Activated naive CD4-positive, alpha-beta T cell treated with anti-CD3 and anti-CD28 coated beads for 36 hours (primary cell): ENCODE measurements around the gene RAB44. TPM values are rescaled to one million over a fixed set of nuclear protein-coding genes. Genes with fewer than 3 reads are reported as not detected.

Source experiments
- CTCF ChIA-PET: fragments of 350-600 bp; sonication (Branson Sonifier 250); formaldehyde crosslinking; loops from one replicate; lab custom pipeline; 2021; ENCODE audit warnings: antibody characterized with exemption; lab: Charles Lee
- DNase-seq: peaks from one replicate; pipeline ENCODE4 v3.0.0-alpha.2; 2020
- H3K27ac Mint-ChIP-seq: one replicate; pipeline ENCODE4 v1.8.0; 2021; ENCODE audit warnings: mild to moderate bottlenecking, mixed read lengths
- H3K27me3 Mint-ChIP-seq: one replicate; pipeline ENCODE4 v1.8.0; 2021; ENCODE audit warnings: low read depth, mixed read lengths
- H3K36me3 Mint-ChIP-seq: one replicate; pipeline ENCODE4 v1.8.0; 2021; ENCODE audit warnings: low read depth, mixed read lengths
- H3K4me1 Mint-ChIP-seq: one replicate; pipeline ENCODE4 v1.8.0; 2021; ENCODE audit warnings: low read depth, mixed read lengths
- H3K4me3 Mint-ChIP-seq: one replicate; pipeline ENCODE4 v1.8.0; 2021; ENCODE audit warnings: mild to moderate bottlenecking, moderate library complexity, mixed read lengths
- H3K9me3 Mint-ChIP-seq: one replicate; pipeline ENCODE4 v1.8.0; 2021; ENCODE audit warnings: mixed read lengths
- intact Hi-C: fragments of 100-400 bp; cut with micrococcal nuclease; formaldehyde crosslinking; loops from one replicate; pipeline ENCODE4 v1.15.1; 2023
- total RNA-seq, 2 experiments: library from RNA; stranded (reverse); gene quantifications; one replicate each; pipeline ENCODE4 v1.2.3, GENCODE V29; 2021

RAB44 gene
- total RNA-seq, 2 experiments from 2014 or later = 0.05 TPM; not detected in 1

GRCh38 chr6:36753671-36754405 is 56.2 kb downstream of the RAB44 start:
- CTCF ChIA-PET = interaction anchor here (0.7 to 4.6 kb wide), 9 partner anchors 12 to 138 kb away, joined by 3 to 16 read pairs (median 6); no protein-coding TSS in a partner anchor
- Mint-ChIP-seq H3K27ac (peak overlapping the region; percentile 97), H3K9me3 (no peaks in the 10 kb centered on the region), H3K4me3 (no peak overlapping the region), H3K36me3 (peaks cover 5% of the 10 kb centered on the region), H3K27me3 (no peaks in the 10 kb centered on the region), H3K4me1 (peaks cover 64% of the 10 kb centered on the region)
- DNase-seq = no peak
- intact Hi-C loops = no loop called here

GRCh38 chr6:36754582-36755434 is 57.2 kb downstream of the RAB44 start:
- no peaks in the 10 kb centered on the region for H3K27me3 Mint-ChIP-seq
- H3K4me3 Mint-ChIP-seq = no peak overlapping the region
- H3K27ac Mint-ChIP-seq = peak overlapping the region; percentile 97
- intact Hi-C loops = loop anchor here (1.0 to 5.0 kb wide), 8 partner anchors 20 to 623 kb away; partner anchors contain the start of gene MAPK13
- CTCF ChIA-PET = interaction anchor here (0.6 to 4.6 kb wide), 12 partner anchors 11 to 455 kb away, joined by 3 to 16 read pairs (median 6); no protein-coding TSS in a partner anchor
- DNase-seq = no peak
- peaks cover 67% of the 10 kb centered on the region for H3K4me1 Mint-ChIP-seq
- H3K36me3 Mint-ChIP-seq = peaks cover under 1% of the 10 kb centered on the region
- no peaks in the 10 kb centered on the region for H3K9me3 Mint-ChIP-seq

- intact Hi-C loops = loop anchor here (1.0 to 5.0 kb wide), 8 partner anchors 20 to 623 kb away; partner anchors contain the start of gene MAPK13
- no peaks in the 10 kb centered on the region for H3K9me3 Mint-ChIP-seq
- no peaks in the 10 kb centered on the region for H3K36me3 Mint-ChIP-seq
- CTCF ChIA-PET = interaction anchor here (0.6 to 6.1 kb wide), 13 partner anchors 11 to 454 kb away, joined by 3 to 71 read pairs (median 7); no protein-coding TSS in a partner anchor
- DNase-seq = peak; percentile 93
- H3K4me1 Mint-ChIP-seq = peaks cover 67% of the 10 kb centered on the region
- H3K27ac Mint-ChIP-seq = peak overlapping the region; percentile 97
- H3K27me3 Mint-ChIP-seq = no peaks in the 10 kb centered on the region
- H3K4me3 Mint-ChIP-seq = peak overlapping the region; percentile 45
These were observed 58.1 kb downstream of the RAB44 start for GRCh38 chr6:36755435-36756348.

GRCh38 chr6:36756786-36757185 is 59.2 kb downstream of the RAB44 start:
- Mint-ChIP-seq H3K27me3 (no peaks in the 10 kb centered on the region), H3K36me3 (no peaks in the 10 kb centered on the region), H3K9me3 (no peaks in the 10 kb centered on the region), H3K4me3 (peak overlapping the region; percentile 0), H3K4me1 (peaks cover 63% of the 10 kb centered on the region), H3K27ac (peak overlapping the region; percentile 81)
- CTCF ChIA-PET = interaction anchor here (2.5 to 6.1 kb wide), 3 partner anchors 12 to 142 kb away, joined by 13 to 71 read pairs (median 51); no protein-coding TSS in a partner anchor
- intact Hi-C loops = loop anchor here (5.0 kb wide), 2 partner anchors 214 to 624 kb away; partner anchors contain the start of gene MAPK13
- DNase-seq = no peak

- Mint-ChIP-seq H3K27me3 (no peaks in the 10 kb centered on the region), H3K27ac (peak overlapping the region; percentile 37), H3K9me3 (no peaks in the 10 kb centered on the region), H3K4me1 (peaks cover 59% of the 10 kb centered on the region), H3K36me3 (no peaks in the 10 kb centered on the region), H3K4me3 (no peak overlapping the region)
- intact Hi-C loops = loop anchor here (5.0 kb wide), 2 partner anchors 215 to 625 kb away; partner anchors contain the start of gene MAPK13
- CTCF ChIA-PET = interaction anchor here (2.5 to 6.1 kb wide), 4 partner anchors 12 to 142 kb away, joined by 13 to 71 read pairs (median 42); no protein-coding TSS in a partner anchor
- peak; percentile 71 for DNase-seq
These were observed 59.6 kb downstream of the RAB44 start for GRCh38 chr6:36757206-36757605.

- Mint-ChIP-seq H3K9me3 (no peaks in the 10 kb centered on the region), H3K27ac (no peak overlapping the region), H3K4me1 (peaks cover 51% of the 10 kb centered on the region), H3K27me3 (no peaks in the 10 kb centered on the region), H3K36me3 (no peaks in the 10 kb centered on the region), H3K4me3 (no peak overlapping the region)
- CTCF ChIA-PET = interaction anchor here (0.7 to 6.1 kb wide), 23 partner anchors 8 to 159 kb away, joined by 3 to 71 read pairs (median 9); no protein-coding TSS in a partner anchor
- DNase-seq = no peak
- intact Hi-C loops = loop anchor here (5.0 kb wide), 2 partner anchors 216 to 626 kb away; partner anchors contain the start of gene MAPK13
These were observed 60.4 kb downstream of the RAB44 start for GRCh38 chr6:36757943-36758508.

GRCh38 chr6:36758516-36759147 is 61.0 kb downstream of the RAB44 start:
- no peaks in the 10 kb centered on the region for H3K9me3 Mint-ChIP-seq
- no peaks in the 10 kb centered on the region for H3K27me3 Mint-ChIP-seq
- intact Hi-C loops = loop anchor here (1.0 to 5.0 kb wide), 6 partner anchors 34 to 626 kb away; partner anchors contain the start of gene MAPK13
- H3K4me1 Mint-ChIP-seq = peaks cover 45% of the 10 kb centered on the region
- H3K27ac Mint-ChIP-seq = no peak overlapping the region
- H3K4me3 Mint-ChIP-seq = no peak overlapping the region
- no peaks in the 10 kb centered on the region for H3K36me3 Mint-ChIP-seq
- CTCF ChIA-PET = interaction anchor here (0.6 to 6.1 kb wide), 36 partner anchors 8 to 418 kb away, joined by 3 to 71 read pairs (median 4); partner anchors contain the start of gene RAB44
- no peak for DNase-seq

GRCh38 chr6:36759148-36759759 is 61.6 kb downstream of the RAB44 start:
- peaks cover 39% of the 10 kb centered on the region for H3K4me1 Mint-ChIP-seq
- peak; percentile 89 for DNase-seq
- H3K9me3 Mint-ChIP-seq = no peaks in the 10 kb centered on the region
- H3K36me3 Mint-ChIP-seq = no peaks in the 10 kb centered on the region
- no peak overlapping the region for H3K27ac Mint-ChIP-seq
- CTCF ChIA-PET = interaction anchor here (0.6 to 6.1 kb wide), 40 partner anchors 9 to 418 kb away, joined by 3 to 71 read pairs (median 4); partner anchors contain the start of gene RAB44
- intact Hi-C loops = loop anchor here (1.0 to 5.0 kb wide), 6 partner anchors 35 to 627 kb away; partner anchors contain the start of gene MAPK13
- no peak overlapping the region for H3K4me3 Mint-ChIP-seq
- no peaks in the 10 kb centered on the region for H3K27me3 Mint-ChIP-seq

GRCh38 chr6:36760685-36761435 is 63.2 kb downstream of the RAB44 start:
- DNase-seq = no peak
- Mint-ChIP-seq H3K27ac (no peak overlapping the region), H3K4me3 (no peak overlapping the region), H3K27me3 (no peaks in the 10 kb centered on the region), H3K4me1 (peaks cover 23% of the 10 kb centered on the region), H3K36me3 (no peaks in the 10 kb centered on the region), H3K9me3 (no peaks in the 10 kb centered on the region)
- CTCF ChIA-PET = interaction anchor here (0.7 to 6.1 kb wide), 14 partner anchors 8 to 338 kb away, joined by 3 to 71 read pairs (median 14); no protein-coding TSS in a partner anchor
- intact Hi-C loops = no loop called here
